GM12892 (cell line): ENCODE measurements around the gene PHIP.

Experiments used
- DNase-seq: peaks from one replicate; pipeline ENCODE4 v3.0.0; 2011; ENCODE audit not compliant: insufficient read length
- FAIRE-seq: peaks from 2 replicates; lab custom pipeline; 2011; peaks lifted over from hg19 to GRCh38; lab: Jason Lieb, UNC
- POLR2A ChIP-seq: IDR thresholded peaks from 2 replicates; pipeline ENCODE4 v1.6.1; 2011; ENCODE audit warnings: low read depth, low read length, control low read depth
- POLR2AphosphoS5 ChIP-seq: IDR thresholded peaks from 2 replicates; pipeline ENCODE4 v1.6.1; 2011; ENCODE audit warnings: low read depth, low read length, control low read depth
- TAF1 ChIP-seq: IDR thresholded peaks from 2 replicates; pipeline ENCODE4 v1.6.1; 2011; ENCODE audit warnings: low read depth, mild to moderate bottlenecking, control low read depth, low read length, borderline replicate concordance

Gene PHIP

DNA sequence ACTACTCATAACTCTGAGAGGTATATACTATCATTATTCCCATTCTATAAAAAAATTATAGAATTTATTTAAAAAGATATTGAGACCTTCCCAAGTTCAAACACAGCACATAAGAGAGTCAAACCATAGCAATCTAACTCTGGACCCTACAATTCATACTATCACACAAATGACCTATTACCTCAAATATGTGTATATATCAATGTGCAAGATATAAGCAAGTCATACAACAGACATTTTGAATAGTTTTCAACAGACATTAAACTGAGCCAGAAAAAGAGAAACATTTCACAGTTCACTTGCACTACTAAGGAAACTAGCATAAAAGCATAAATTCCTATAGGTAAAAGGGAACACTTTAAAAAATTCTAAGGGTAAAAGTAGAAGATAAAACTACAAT, 11.7 kb downstream of the PHIP start:
- DNase-seq (no peak), FAIRE-seq (no peak)
- TF ChIP-seq POLR2A (no peak), POLR2AphosphoS5 (no peak), TAF1 (no peak)

DNA sequence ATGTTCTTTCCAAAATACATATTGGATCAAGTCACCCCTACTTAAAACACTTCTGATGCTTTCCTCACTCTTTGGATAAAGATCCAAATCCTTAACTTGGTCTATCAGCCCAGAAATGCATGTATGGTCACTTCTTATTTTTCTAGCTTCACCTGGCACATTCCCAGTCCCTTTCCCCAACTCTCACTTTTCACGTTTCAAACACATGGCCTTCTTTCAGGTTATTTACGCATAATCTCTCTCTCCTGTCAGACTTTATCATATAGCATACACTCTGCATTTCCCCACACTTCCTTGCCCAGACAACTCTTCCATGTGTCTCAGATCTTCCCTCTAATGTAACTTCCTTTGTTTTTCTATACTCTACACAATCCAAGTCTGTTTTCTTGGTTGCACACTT, 12.8 kb downstream of the PHIP start:
- DNase-seq, result no peak
- TF ChIP-seq POLR2A (no peak), TAF1 (no peak), POLR2AphosphoS5 (no peak)
- FAIRE-seq, result peak; percentile 70

DNA sequence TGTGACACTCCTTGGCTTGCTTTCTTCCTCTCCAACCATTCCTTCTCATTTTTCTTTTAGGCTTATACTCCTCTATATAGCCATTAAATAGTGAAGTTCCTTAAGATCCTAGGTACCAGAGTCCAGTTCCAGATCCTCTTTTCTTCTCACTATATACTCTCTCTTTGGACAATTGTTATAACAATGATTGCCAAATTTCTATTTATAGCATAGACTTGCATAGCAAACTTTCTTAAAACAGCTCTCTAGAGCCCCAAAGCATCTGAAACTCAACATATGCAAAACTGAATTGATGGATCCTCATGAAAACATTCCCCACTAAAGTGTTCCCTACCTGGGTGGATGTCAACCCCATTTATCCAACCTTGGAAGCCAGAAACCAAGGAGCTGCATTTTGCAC, 13.4 kb downstream of the PHIP start:
- no peak for TF ChIP-seq POLR2AphosphoS5
- TF ChIP-seq TAF1, result no peak
- TF ChIP-seq POLR2A, result no peak
- FAIRE-seq, result no peak
- no peak for DNase-seq

DNA sequence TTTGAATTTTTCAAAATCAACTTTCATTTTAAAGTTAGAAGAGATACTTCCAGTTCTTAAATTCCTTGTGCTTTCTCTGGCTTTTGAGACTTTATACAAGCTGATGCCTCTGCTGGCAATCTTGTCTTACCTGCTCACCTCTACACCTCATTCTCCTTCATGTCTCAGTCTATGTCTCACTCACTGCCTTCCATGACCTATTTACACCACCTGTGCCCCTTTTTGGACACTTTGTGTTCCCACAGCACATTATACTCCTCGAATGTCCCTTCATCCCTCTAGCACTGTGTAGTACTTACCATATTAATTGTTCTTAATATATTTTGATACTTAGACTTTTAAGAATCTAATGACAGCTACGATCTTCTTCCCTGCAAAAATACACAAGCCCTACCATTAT, 15.3 kb downstream of the PHIP start:
- no peak for TF ChIP-seq POLR2A
- no peak for TF ChIP-seq POLR2AphosphoS5
- no peak for TF ChIP-seq TAF1

DNA sequence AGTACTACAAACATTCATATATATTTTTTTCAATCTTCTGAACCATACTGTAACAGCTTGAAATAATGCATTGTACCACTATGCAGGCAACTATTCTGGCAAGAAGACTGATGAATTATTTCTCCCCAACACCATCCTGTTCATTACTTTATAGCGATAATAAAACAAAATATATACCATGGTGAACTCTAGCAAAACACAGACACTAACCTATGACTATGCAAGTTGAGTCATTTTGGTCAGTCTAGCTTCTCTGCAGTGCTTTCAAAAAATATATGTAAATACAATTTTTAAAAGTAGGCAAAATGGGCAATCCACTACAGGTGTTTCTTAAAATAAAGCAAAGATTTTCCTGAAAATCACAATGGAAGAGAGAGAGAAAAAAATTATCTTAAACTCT, 20.3 kb downstream of the PHIP start:
- DNase-seq (no peak), FAIRE-seq (no peak)
- TF ChIP-seq POLR2A (no peak), POLR2AphosphoS5 (no peak), TAF1 (no peak)

More for the DNA sequence above, 15.3 kb downstream of the PHIP start:
- DNase-seq (no peak), FAIRE-seq (no peak)

DNA sequence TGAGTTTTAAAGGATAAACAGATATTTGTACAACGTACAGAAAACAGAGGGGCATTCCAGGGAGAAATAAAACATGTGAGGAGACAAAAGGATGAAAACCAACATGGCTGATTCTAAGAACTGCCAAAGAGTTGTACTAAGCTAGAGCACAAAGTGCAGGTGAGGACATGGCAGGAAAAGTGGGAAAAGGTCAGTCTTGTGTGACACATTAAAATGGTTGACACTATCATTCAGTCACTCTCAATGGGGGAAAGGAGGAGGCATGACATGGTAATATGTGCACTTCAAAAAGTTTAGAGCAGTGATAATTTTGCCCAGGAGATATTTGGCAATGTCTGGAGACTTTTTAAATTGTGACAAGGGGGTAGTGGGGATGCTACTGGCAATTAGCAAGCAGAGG, 21.8 kb downstream of the PHIP start:
- TF ChIP-seq POLR2A (no peak), TAF1 (no peak), POLR2AphosphoS5 (no peak)
- FAIRE-seq (no peak), DNase-seq (no peak)

DNA sequence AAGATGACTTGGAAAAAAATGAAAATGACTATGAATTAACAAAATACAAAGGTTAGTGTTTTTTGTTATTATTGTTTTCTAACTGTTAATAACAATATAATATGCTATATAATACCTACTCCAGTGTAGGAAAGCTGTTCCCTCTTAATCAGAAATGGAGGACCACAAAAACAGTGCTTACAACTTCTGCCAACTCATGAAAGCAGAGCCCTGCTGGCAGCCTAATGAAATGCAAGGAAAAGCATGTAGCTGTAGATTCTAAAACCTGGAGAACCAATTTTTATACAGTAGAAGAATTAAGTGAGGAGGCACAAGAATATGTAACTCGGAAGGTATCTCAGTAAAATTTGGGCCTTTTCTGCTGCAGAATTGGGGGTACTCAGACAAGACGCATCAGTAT, 29.4 kb downstream of the PHIP start:
- FAIRE-seq (no peak), DNase-seq (no peak)
- TF ChIP-seq POLR2A (no peak), TAF1 (no peak), POLR2AphosphoS5 (no peak)

DNA sequence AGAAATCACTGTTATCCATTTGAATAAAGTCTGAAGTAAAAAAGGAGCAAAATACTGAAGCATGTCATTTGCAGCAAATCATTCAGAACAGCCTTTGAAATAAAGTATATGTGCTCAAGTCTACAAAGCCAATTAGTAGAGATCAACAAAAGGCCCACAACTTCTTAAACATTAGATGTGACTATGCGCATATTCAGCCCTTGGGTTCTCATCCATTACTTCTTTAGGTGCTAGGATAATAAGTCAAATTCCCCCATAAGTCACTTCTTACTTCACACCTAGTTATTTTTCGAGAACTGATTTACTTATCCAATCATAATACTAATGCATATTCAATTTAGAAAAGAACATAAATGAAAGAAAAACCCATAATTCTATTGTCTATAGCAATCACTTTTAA, 31.0 kb downstream of the PHIP start:
- DNase-seq (no peak), FAIRE-seq (no peak)
- TF ChIP-seq POLR2A, result no peak
- TF ChIP-seq POLR2AphosphoS5, result no peak
- no peak for TF ChIP-seq TAF1

DNA sequence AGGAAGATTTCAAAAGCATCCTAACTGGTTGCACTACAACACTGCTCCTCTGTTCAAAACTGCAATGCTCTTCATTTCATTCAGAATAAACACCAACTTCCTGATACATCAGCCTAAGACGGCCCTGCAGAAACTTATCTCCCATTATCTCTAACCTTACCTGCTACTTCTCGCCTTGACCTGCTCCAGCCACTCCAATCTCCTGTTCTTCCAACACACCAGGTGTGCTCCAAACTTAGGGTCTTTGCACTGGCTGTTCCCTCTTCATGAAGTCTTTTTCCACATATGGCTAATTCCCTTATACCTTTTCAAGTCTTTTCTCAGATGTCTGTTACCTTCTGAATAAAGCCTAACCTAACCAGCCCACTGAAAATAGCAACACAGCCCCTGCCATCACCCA, 32.1 kb downstream of the PHIP start:
- no peak for TF ChIP-seq TAF1
- no peak for TF ChIP-seq POLR2A
- no peak for TF ChIP-seq POLR2AphosphoS5
- FAIRE-seq (peak; percentile 62), DNase-seq (no peak)

DNA sequence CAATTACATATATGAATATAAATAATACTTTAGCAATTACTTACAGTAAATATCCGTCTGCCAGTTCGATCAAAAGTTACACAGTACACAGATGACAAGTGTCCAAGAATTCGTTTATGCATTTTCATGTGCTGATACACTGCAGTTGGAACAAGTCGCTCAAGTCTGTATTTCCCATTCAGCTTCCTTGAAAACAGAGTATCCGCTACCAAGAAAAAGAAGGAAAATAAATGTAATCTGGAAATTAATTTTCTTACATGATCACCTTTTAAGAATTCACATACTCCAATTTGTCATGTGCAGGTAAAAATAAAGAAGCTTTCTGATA, 35.3 kb downstream of the PHIP start:
- TF ChIP-seq TAF1 (no peak), POLR2A (no peak), POLR2AphosphoS5 (no peak)
- FAIRE-seq (no peak), DNase-seq (no peak)

DNA sequence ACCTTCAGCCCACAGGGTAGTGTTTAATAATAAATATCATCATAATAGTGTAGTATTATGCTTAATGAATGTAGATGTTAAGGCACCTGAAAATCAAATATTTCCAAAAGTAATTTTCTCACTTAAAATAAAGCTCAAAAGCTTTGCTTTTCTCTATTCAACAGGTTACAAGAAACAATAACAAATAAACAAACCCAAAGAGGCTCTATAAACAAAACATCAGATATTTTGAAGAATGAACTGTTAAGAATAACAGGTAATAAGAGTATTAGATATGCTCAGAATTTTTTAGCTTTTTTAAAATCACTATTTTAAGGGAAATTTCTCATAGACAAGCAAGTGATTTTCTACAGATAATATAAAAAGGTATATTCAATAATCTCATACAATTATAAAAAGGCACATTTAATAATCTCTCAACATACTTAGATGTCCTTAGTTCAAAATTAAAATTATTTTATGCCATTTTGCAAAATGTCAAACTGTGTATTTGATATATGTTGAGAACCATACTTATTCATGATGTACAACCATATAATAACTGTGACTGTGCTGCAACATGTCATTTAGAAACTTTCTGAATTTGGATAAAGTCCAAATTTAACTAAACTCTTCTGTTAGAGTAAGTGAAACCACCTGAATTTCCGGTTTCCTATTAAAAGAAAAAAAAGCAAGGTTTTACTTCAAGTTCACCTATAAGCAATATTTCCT, 35.8 kb downstream of the PHIP start:
- no peak for TF ChIP-seq POLR2AphosphoS5
- TF ChIP-seq TAF1, result no peak
- TF ChIP-seq POLR2A, result no peak
- FAIRE-seq (peak; percentile 63), DNase-seq (no peak)

DNA sequence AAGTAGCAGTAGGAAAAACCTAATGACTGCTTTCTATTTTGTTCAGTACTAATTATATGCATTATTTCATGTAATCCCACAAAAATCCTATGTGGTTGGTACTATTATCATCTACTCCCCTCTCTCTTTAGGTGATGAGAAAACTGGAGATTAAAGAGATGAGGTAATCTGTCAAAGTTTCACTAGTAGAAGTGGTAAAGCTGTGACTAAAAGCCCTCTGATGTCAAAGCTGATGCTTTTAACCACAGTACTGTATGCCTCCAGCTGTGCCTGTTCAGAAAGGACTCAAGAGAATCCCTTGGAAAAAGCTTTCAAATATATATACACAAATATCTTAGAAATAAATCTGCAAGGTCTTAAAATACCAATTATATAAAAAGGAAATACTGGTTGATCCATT, 38.0 kb downstream of the PHIP start:
- DNase-seq (no peak), FAIRE-seq (no peak)
- TF ChIP-seq TAF1 (no peak), POLR2AphosphoS5 (no peak), POLR2A (no peak)
